Upper lobe of left lung (tissue), 4 donors: ENCODE results near the gene RDH13.

Source experiments
- EP300 ChIP-seq, 4 donors: sonication (generic); formaldehyde crosslinking; IDR thresholded peaks; one replicate each; pipeline ENCODE4 v1.5.1; 2017; ENCODE audit warnings: antibody characterized with exemption in 4 of 4, control low read depth in 2 of 4
- POLR2A ChIP-seq, 4 donors: fragments of 450-650 bp; IDR thresholded peaks; one replicate each; pipeline ENCODE4 v1.5.1; 2016 to 2017; ENCODE audit warnings: antibody characterized with exemption in 4 of 4, mild to moderate bottlenecking in 2 of 4
- POLR2AphosphoS5 ChIP-seq, 2 donors: sonication (generic); formaldehyde crosslinking; IDR thresholded peaks; one replicate each; pipeline ENCODE4 v1.5.1; 2017; ENCODE audit warnings: antibody characterized with exemption in 2 of 2
- TF ChIP-seq, protein P1 (sequence below), 6 experiments: fragments of 450-650 bp in 4 of 6; fragments of 200-600 bp in 2 of 6; sonication (generic) in 2 of 6; IDR thresholded peaks; one replicate each; pipeline ENCODE4 v1.5.1; 2016 to 2019; ENCODE audit warnings: antibody characterized with exemption in 6 of 6

GRCh38 chr19:55044771-55045716 is 17.9 kb downstream of the RDH13 start:
- TF ChIP-seq POLR2AphosphoS5 (IDR thresholded peaks at IDR 0.05), result no peak
- TF ChIP-seq, protein P1, sequence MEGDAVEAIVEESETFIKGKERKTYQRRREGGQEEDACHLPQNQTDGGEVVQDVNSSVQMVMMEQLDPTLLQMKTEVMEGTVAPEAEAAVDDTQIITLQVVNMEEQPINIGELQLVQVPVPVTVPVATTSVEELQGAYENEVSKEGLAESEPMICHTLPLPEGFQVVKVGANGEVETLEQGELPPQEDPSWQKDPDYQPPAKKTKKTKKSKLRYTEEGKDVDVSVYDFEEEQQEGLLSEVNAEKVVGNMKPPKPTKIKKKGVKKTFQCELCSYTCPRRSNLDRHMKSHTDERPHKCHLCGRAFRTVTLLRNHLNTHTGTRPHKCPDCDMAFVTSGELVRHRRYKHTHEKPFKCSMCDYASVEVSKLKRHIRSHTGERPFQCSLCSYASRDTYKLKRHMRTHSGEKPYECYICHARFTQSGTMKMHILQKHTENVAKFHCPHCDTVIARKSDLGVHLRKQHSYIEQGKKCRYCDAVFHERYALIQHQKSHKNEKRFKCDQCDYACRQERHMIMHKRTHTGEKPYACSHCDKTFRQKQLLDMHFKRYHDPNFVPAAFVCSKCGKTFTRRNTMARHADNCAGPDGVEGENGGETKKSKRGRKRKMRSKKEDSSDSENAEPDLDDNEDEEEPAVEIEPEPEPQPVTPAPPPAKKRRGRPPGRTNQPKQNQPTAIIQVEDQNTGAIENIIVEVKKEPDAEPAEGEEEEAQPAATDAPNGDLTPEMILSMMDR (IDR thresholded peaks at IDR 0.05), result no peak
- TF ChIP-seq POLR2A (IDR thresholded peaks at IDR 0.05), result no peak
- no peak for TF ChIP-seq EP300 (IDR thresholded peaks at IDR 0.05)
